NCI-H1092 treated with DMSO at 0.1 percent for 48 hours (cell line): Measurements from ENCODE around the gene LUC7L3.
"Not testable (repeated sequence)": the region's sequence is repeated elsewhere in the genome, so short reads cannot be mapped to it uniquely, and the experiment has no call there.

Source experiments
- DNase-seq: peaks from one replicate; lab custom pipeline; 2025; lab: John Stamatoyannopoulos, UW

LUC7L3 gene

GRCh38 chr17:50708050-50709000 is 11.1 kb upstream of the LUC7L3 start:
- DNase-seq, result peak; percentile 45

- DNase-seq, result not testable (repeated sequence)
Measured at GRCh38 chr17:50709053-50709452, 10.3 kb upstream of the LUC7L3 start.

GRCh38 chr17:50710025-50710424 is 9.4 kb upstream of the LUC7L3 start:
- DNase-seq, result no peak

GRCh38 chr17:50710650-50711049 is 8.8 kb upstream of the LUC7L3 start:
- DNase-seq, result no peak

- DNase-seq, result no peak
Measured at GRCh38 chr17:50712641-50713040, 6.8 kb upstream of the LUC7L3 start.

GRCh38 chr17:50715471-50715870 is 3.9 kb upstream of the LUC7L3 start:
- no peak for DNase-seq

GRCh38 chr17:50719924-50720794 is 756 bp downstream of the LUC7L3 start:
- DNase-seq, result peak; percentile 15

GRCh38 chr17:50721194-50722010 is 2.0 kb downstream of the LUC7L3 start:
- DNase-seq, result no peak

- no peak for DNase-seq
Measured at GRCh38 chr17:50722746-50723145, 3.3 kb downstream of the LUC7L3 start.

GRCh38 chr17:50724622-50725021 is 5.2 kb downstream of the LUC7L3 start:
- not testable (repeated sequence) for DNase-seq

- DNase-seq, result no peak
Measured at GRCh38 chr17:50725769-50726655, 6.6 kb downstream of the LUC7L3 start.

GRCh38 chr17:50728112-50728429 is 8.7 kb downstream of the LUC7L3 start:
- no peak for DNase-seq

GRCh38 chr17:50728881-50729765 is 9.7 kb downstream of the LUC7L3 start:
- no peak for DNase-seq

GRCh38 chr17:50731575-50732460 is 12.4 kb downstream of the LUC7L3 start:
- no peak for DNase-seq

- no peak for DNase-seq
Measured at GRCh38 chr17:50735287-50735686, 15.9 kb downstream of the LUC7L3 start.

GRCh38 chr17:50737118-50737698 is 17.8 kb downstream of the LUC7L3 start:
- no peak for DNase-seq

GRCh38 chr17:50739098-50739497 is 19.7 kb downstream of the LUC7L3 start:
- DNase-seq, result no peak

GRCh38 chr17:50745631-50746030 is 26.2 kb downstream of the LUC7L3 start:
- no peak for DNase-seq

- no peak for DNase-seq
Measured at GRCh38 chr17:50749245-50749644, 29.8 kb downstream of the LUC7L3 start.
